PC-9 (cell line): ENCODE measurements around the gene DBET.
"Not testable (repeated sequence)": the region's sequence is repeated elsewhere in the genome, so short reads cannot be mapped to it uniquely, and the experiment has no call there.

Experiments used
- CTCF ChIP-seq: fragments of 200-600 bp; sonication (generic); conservative IDR thresholded peaks from 2 replicates; pipeline ENCODE4 v1.6.1; 2017; ENCODE audit warnings: mixed run types, antibody characterized with exemption, mild to moderate bottlenecking, moderate library complexity
- EZH2 ChIP-seq: fragments of 200-600 bp; sonication (generic); IDR thresholded peaks from 2 replicates; pipeline ENCODE4 v1.8.0; 2017; ENCODE audit warnings: antibody characterized with exemption, low read depth

GRCh38 chr4:190031264-190031663 is 33.0 kb upstream of the DBET start:
- TF ChIP-seq CTCF, EZH2: not testable (repeated sequence)
